GM12892 (cell line): ENCODE results near the gene KRT78.

ENCODE experiments used
- POLR2A ChIP-seq: IDR thresholded peaks from 2 replicates; pipeline ENCODE4 v1.6.1; 2011; ENCODE audit warnings: low read depth, low read length, control low read depth
- TAF1 ChIP-seq: IDR thresholded peaks from 2 replicates; pipeline ENCODE4 v1.6.1; 2011; ENCODE audit warnings: low read depth, mild to moderate bottlenecking, control low read depth, low read length, borderline replicate concordance

DNA sequence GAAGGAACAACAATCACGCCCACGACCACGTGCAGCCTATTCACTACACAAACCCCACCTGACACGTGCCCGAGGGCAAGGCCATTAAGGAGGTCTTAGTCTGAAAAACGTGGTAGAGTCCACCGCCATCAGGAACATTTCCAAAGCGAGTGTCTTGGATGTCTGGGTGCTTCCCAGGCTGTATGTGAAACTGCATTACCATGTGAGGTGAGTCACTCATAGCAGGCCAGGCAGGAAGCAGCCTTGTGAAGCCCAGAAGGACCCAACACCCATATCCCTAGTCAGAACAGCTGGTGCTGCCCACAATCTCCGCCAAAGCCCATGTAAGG is 11.4 kb downstream of the KRT78 start:
- TF ChIP-seq TAF1 (no peak), POLR2A (no peak)
